Endodermal cell (in vitro differentiated cells): Measurements from ENCODE around the gene BICDL2. TPM values are rescaled to one million over a fixed set of nuclear protein-coding genes. Genes with fewer than 3 reads are reported as not detected.

Experiments
- DNase-seq: peaks from one replicate; pipeline ENCODE4 v3.0.0-alpha.2; 2017
- H3K27ac ChIP-seq: 2 replicates; pipeline ENCODE4 v1.5.1; 2013; ENCODE audit warnings: mild to moderate bottlenecking, low read depth, low read length, moderate library complexity
- H3K27me3 ChIP-seq: 2 replicates; pipeline ENCODE4 v1.6.1; 2013; ENCODE audit warnings: mild to moderate bottlenecking, low read length, moderate library complexity; ENCODE audit not compliant: insufficient read depth, control insufficient read depth, poor library complexity, severe bottlenecking
- H3K36me3 ChIP-seq: 2 replicates; pipeline ENCODE4 v1.7.0; 2013; ENCODE audit warnings: mild to moderate bottlenecking, low read length, moderate library complexity; ENCODE audit not compliant: control insufficient read depth, insufficient read depth
- H3K4me1 ChIP-seq: one replicate; pipeline ENCODE4 v1.7.0; 2013; ENCODE audit warnings: low read length; ENCODE audit not compliant: control insufficient read depth, insufficient read depth
- H3K4me3 ChIP-seq: 2 replicates; pipeline ENCODE4 v1.5.1; 2013; ENCODE audit warnings: mild to moderate bottlenecking, low read length, moderate library complexity
- H3K9ac ChIP-seq: 2 replicates; pipeline ENCODE4 v1.6.1; 2013; ENCODE audit warnings: mild to moderate bottlenecking, low read length, moderate library complexity; ENCODE audit not compliant: poor library complexity, severe bottlenecking; ENCODE audit errors: extremely low read depth
- H3K9me3 ChIP-seq: 2 replicates; pipeline ENCODE4 v1.6.1; 2013; ENCODE audit warnings: mild to moderate bottlenecking, low read length, moderate library complexity; ENCODE audit not compliant: control insufficient read depth
- H3K27ac Mint-ChIP-seq: 2 replicates; pipeline ENCODE4 v1.8.0; 2020; ENCODE audit warnings: mixed read lengths
- H3K27me3 Mint-ChIP-seq: 2 replicates; pipeline ENCODE4 v1.8.0; 2021; ENCODE audit warnings: mild to moderate bottlenecking, mixed read lengths; ENCODE audit not compliant: insufficient read depth
- H3K36me3 Mint-ChIP-seq: 2 replicates; pipeline ENCODE4 v1.8.0; 2020; ENCODE audit warnings: low read depth, mixed read lengths
- H3K4me1 Mint-ChIP-seq: 2 replicates; pipeline ENCODE4 v1.8.0; 2020; ENCODE audit warnings: mixed read lengths
- H3K4me3 Mint-ChIP-seq: 2 replicates; pipeline ENCODE4 v1.8.0; 2020; ENCODE audit warnings: mild to moderate bottlenecking, moderate library complexity, mixed read lengths
- H3K9me3 Mint-ChIP-seq: 2 replicates; pipeline ENCODE4 v1.8.0; 2020; ENCODE audit warnings: mild to moderate bottlenecking, mixed read lengths
- CTCF ChIP-seq: fragments of 200-600 bp; sonication (generic); conservative IDR thresholded peaks from 2 replicates; pipeline ENCODE4 v1.5.0; 2021; ENCODE audit warnings: antibody characterized with exemption, mild to moderate bottlenecking
- WGBS, 2 experiments: methylation state at CpG; one replicate each; pipeline versions ENCODE4 v1.1.5 to v1.1.7; 2013; ENCODE audit warnings: missing lambda C conversion rate in 2 of 2, mixed read lengths in 1 of 2; ENCODE audit not compliant: insufficient coverage in 1 of 2, insufficient read length in 1 of 2; 5-methylcytosine and 5-hydroxymethylcytosine counted together
- total RNA-seq, 2 donors: library from RNA; stranded (reverse); fragmentation: NEBNext Ultra II Directional in 1 of 2; extraction: Animal tissue kit (Norgen Biotek cat#: 25700) in 1 of 2; gene quantifications; 2 replicates in 1 of 2; 3 replicates in 1 of 2; pipeline ENCODE4 v1.2.1, GENCODE V29; 2021

BICDL2 gene
- total RNA-seq, 2 donors from 2014 or later, result 4.7 to 8.2 TPM

GRCh38 chr16:3025032-3026002 is 11.4 kb downstream of the BICDL2 start:
- Mint-ChIP-seq H3K27me3 (peaks cover 19% of the 10 kb centered on the region), H3K4me3 (peak overlapping the region; percentile 83), H3K9me3 (no peaks in the 10 kb centered on the region), H3K27ac (no peak overlapping the region), H3K36me3 (peaks cover 23% of the 10 kb centered on the region), H3K4me1 (peaks cover 22% of the 10 kb centered on the region)
- H3K9me3 ChIP-seq, result no peaks in the 10 kb centered on the region
- WGBS, 2 experiments, result 91 to 95% methylated on average over 16 to 18 of the region's 18 CpGs
- H3K27me3 ChIP-seq, result peaks cover 4% of the 10 kb centered on the region
- no peak overlapping the region for H3K9ac ChIP-seq
- H3K27ac ChIP-seq, result no peak overlapping the region
- DNase-seq, result peak; percentile 51
- H3K4me1 ChIP-seq, result peaks cover 12% of the 10 kb centered on the region
- peaks cover 30% of the 10 kb centered on the region for H3K36me3 ChIP-seq
- TF ChIP-seq CTCF, result no peak
- H3K4me3 ChIP-seq, result no peak overlapping the region

- H3K9me3 ChIP-seq, result no peaks in the 10 kb centered on the region
- Mint-ChIP-seq H3K4me3 (peak within 1 kb of the TSS; percentile 83), H3K27ac (peak within 1 kb of the TSS; percentile 99), H3K27me3 (peaks cover 5% of the 10 kb centered on the region), H3K36me3 (peaks cover 23% of the 10 kb centered on the region), H3K9me3 (no peaks in the 10 kb centered on the region), H3K4me1 (peaks cover 24% of the 10 kb centered on the region)
- no peaks in the 10 kb centered on the region for H3K27me3 ChIP-seq
- H3K4me1 ChIP-seq, result peaks cover 12% of the 10 kb centered on the region
- H3K9ac ChIP-seq, result peak within 1 kb of the TSS; percentile 99
- peak; percentile 99 for DNase-seq
- 0 to 1% methylated on average over 23 to 69 of the region's 69 CpGs for WGBS, 2 experiments
- TF ChIP-seq CTCF, result no peak
- peak within 1 kb of the TSS; percentile 97 for H3K4me3 ChIP-seq
- H3K36me3 ChIP-seq, result peaks cover 30% of the 10 kb centered on the region
- peak within 1 kb of the TSS; percentile 90 for H3K27ac ChIP-seq
These were observed 12.9 kb downstream of the BICDL2 start, which contains the start of the genes HCFC1R1 and THOC6 for GRCh38 chr16:3023669-3024478. Gene HCFC1R1, minus strand, starts transcription at chr16:3023942. Its CDS starts 1 bp downstream, at chr16:3023941. Gene THOC6, plus strand, starts transcription at chr16:3024035. Its CDS starts 292 bp downstream, at chr16:3024327.

- Histone ChIP-seq H3K9ac (peak overlapping the region; percentile 99), H3K4me3 (peak overlapping the region; percentile 97), H3K9me3 (no peaks in the 10 kb centered on the region), H3K27ac (no peak overlapping the region), H3K27me3 (no peaks in the 10 kb centered on the region), H3K36me3 (peaks cover 30% of the 10 kb centered on the region), H3K4me1 (peaks cover 12% of the 10 kb centered on the region)
- 12% methylated on average over 6 of the region's 6 CpGs; no CpG with 5 or more reads in 1 of the 2 experiments for WGBS, 2 experiments
- DNase-seq, result no peak
- Mint-ChIP-seq H3K27ac (peak overlapping the region; percentile 99), H3K9me3 (no peaks in the 10 kb centered on the region), H3K4me1 (peaks cover 28% of the 10 kb centered on the region), H3K4me3 (peak overlapping the region; percentile 83), H3K27me3 (peaks cover 1% of the 10 kb centered on the region), H3K36me3 (peaks cover 23% of the 10 kb centered on the region)
- TF ChIP-seq CTCF, result no peak
These were observed 13.4 kb downstream of the BICDL2 start for GRCh38 chr16:3023415-3023668.
